ENCODE data around the gene SMPD1.

GRCh38 chr11:6350043-6350442 is 40.2 kb upstream of the SMPD1 start:
- TF ChIP-seq SUZ12 (IDR thresholded peaks at IDR 0.05; ENCODE audit: extremely low read depth, insufficient read depth, insufficient read length): no peak
- no peak for TF ChIP-seq YY1 (IDR thresholded peaks at IDR 0.05; ENCODE audit: insufficient read depth, insufficient read length)
